Vagina (tissue), 2 donors: Measurements from ENCODE around the gene USH1G. TPM values are rescaled to one million over a fixed set of nuclear protein-coding genes. Genes with fewer than 3 reads are reported as not detected.

Experiments
- DNase-seq, 2 donors: peaks; one replicate each; pipeline ENCODE4 v3.0.0-alpha.2; 2017; ENCODE audit errors: extremely low spot score in 2 of 2
- H3K27ac ChIP-seq: fragments of 200-600 bp; sonication (generic); one replicate; pipeline ENCODE4 v1.5.1; 2019
- H3K27me3 ChIP-seq: fragments of 200-600 bp; sonication (generic); one replicate; pipeline ENCODE4 v1.5.1; 2019
- H3K36me3 ChIP-seq, 2 donors: fragments of 200-600 bp; sonication (generic); one replicate each; pipeline ENCODE4 v1.5.1; 2017 to 2019
- H3K4me1 ChIP-seq: fragments of 200-600 bp; sonication (generic); one replicate; pipeline ENCODE4 v1.5.1; 2019
- H3K4me3 ChIP-seq, 2 donors: fragments of 200-600 bp; sonication (generic); 1 replicate in 1 of 2; 2 replicates in 1 of 2; pipeline ENCODE4 v1.5.1; 2016 to 2019
- H3K9me3 ChIP-seq: fragments of 200-600 bp; sonication (generic); one replicate; pipeline ENCODE4 v1.5.1; 2019
- POLR2A ChIP-seq, 2 donors: fragments of 450-650 bp; IDR thresholded peaks; one replicate each; pipeline ENCODE4 v1.6.1; 2017; ENCODE audit warnings: antibody characterized with exemption in 2 of 2, mild to moderate bottlenecking in 2 of 2, moderate library complexity in 2 of 2
- POLR2AphosphoS5 ChIP-seq, 2 donors: sonication (generic); formaldehyde crosslinking; IDR thresholded peaks; one replicate each; pipeline ENCODE4 v1.9.0; 2017; ENCODE audit warnings: antibody characterized with exemption in 2 of 2, mild to moderate bottlenecking in 2 of 2, low read depth in 1 of 2; ENCODE audit not compliant: insufficient read depth in 1 of 2
- intact Hi-C: fragments of 100-400 bp; cut with DNase I; formaldehyde crosslinking; loops from one replicate; pipeline ENCODE4 v1.15.1; 2023
- total RNA-seq: library from RNA; depleted of rRNA; stranded (reverse); fragments of >200 nt; gene quantifications from one replicate; pipeline ENCODE4 v1.2.3, GENCODE V29; 2016
- TF ChIP-seq, protein P1 (sequence below), 3 experiments: fragments of 450-650 bp in 2 of 3; fragments of 200-600 bp in 1 of 3; sonication (generic) in 1 of 3; IDR thresholded peaks; one replicate each; pipeline ENCODE4 v1.5.1; 2017 to 2019; ENCODE audit warnings: antibody characterized with exemption in 3 of 3, mild to moderate bottlenecking in 2 of 3, moderate library complexity in 2 of 3

Gene USH1G
- total RNA-seq, 1 donor from 2014 or later = 0.49 TPM

DNA sequence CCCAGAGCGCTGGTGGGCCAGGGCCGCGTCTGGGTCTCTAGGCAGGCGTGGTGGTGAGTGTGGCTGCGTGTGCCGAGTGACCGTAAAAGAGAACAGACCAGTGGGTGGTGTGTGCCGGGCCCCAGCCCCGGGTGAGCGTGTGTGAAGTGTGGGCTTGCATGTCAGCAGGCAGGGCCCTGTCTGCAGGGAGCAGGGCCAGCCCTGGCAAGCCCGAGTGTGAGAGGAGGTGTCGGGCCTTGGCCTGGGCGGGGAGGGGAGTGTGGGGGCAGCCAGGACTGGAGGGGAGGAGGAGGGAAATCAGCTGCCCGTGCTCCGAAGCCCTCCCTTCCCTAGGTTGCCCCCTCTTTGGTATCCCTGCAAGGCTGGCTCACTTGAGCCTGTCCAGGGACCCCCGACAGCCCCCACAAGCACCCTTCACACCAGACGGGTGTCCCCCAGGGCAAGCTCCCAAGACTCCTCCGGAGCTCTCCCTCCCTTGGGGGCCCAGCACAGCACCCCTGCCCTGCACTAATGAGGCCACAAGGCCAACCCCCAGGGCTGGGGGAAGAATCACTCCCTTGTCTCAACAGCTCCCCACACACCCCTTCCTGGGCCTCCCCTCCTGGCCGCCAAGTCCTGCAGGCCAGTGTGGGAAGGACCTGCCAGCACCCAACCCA lies 1.9 kb downstream of the USH1G start:
- no peaks in the 10 kb centered on the region for H3K9me3 ChIP-seq
- intact Hi-C loops = no loop called here
- H3K4me3 ChIP-seq = no peak overlapping the region
- H3K27ac ChIP-seq = no peak overlapping the region
- peaks cover 6% of the 10 kb centered on the region for H3K27me3 ChIP-seq
- peaks cover 43% of the 10 kb centered on the region for H3K4me1 ChIP-seq
- no peak for DNase-seq
- TF ChIP-seq, protein P1, sequence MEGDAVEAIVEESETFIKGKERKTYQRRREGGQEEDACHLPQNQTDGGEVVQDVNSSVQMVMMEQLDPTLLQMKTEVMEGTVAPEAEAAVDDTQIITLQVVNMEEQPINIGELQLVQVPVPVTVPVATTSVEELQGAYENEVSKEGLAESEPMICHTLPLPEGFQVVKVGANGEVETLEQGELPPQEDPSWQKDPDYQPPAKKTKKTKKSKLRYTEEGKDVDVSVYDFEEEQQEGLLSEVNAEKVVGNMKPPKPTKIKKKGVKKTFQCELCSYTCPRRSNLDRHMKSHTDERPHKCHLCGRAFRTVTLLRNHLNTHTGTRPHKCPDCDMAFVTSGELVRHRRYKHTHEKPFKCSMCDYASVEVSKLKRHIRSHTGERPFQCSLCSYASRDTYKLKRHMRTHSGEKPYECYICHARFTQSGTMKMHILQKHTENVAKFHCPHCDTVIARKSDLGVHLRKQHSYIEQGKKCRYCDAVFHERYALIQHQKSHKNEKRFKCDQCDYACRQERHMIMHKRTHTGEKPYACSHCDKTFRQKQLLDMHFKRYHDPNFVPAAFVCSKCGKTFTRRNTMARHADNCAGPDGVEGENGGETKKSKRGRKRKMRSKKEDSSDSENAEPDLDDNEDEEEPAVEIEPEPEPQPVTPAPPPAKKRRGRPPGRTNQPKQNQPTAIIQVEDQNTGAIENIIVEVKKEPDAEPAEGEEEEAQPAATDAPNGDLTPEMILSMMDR (IDR thresholded peaks at IDR 0.05) = no peak
- no peak for TF ChIP-seq POLR2A (IDR thresholded peaks at IDR 0.05)
- no peak for TF ChIP-seq POLR2AphosphoS5 (IDR thresholded peaks at IDR 0.05; ENCODE audit: insufficient read depth in 1 of 2, low read depth in 1 of 2)
- H3K36me3 ChIP-seq = no peaks in the 10 kb centered on the region

DNA sequence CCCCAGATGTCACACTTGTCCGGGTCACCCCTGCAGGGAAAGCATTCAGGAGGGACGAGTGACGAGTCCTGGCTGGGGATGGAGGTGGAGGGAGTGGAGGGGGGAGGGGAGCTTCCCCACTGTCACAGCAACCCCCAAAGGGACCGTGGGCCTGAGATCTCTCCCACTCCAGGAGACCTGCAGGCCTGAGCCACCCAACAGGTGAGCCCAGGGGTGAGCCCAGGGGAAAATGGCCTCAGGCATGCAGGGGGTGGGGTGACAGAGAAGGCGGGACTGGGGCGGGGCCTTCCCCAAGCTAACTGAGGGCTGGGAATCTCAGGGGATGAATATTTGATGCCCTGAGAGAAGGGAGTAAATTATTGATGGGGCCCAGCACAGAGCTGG lies 2.4 kb downstream of the USH1G start:
- H3K27me3 ChIP-seq = peaks cover 6% of the 10 kb centered on the region
- H3K4me3 ChIP-seq = no peak overlapping the region
- no peaks in the 10 kb centered on the region for H3K9me3 ChIP-seq
- no peaks in the 10 kb centered on the region for H3K36me3 ChIP-seq
- intact Hi-C loops = no loop called here
- TF ChIP-seq POLR2A (IDR thresholded peaks at IDR 0.05) (no peak), POLR2AphosphoS5 (IDR thresholded peaks at IDR 0.05; ENCODE audit: insufficient read depth in 1 of 2, low read depth in 1 of 2) (no peak)
- TF ChIP-seq, protein P1 (IDR thresholded peaks at IDR 0.05) = no peak
- DNase-seq = no peak
- peaks cover 43% of the 10 kb centered on the region for H3K4me1 ChIP-seq
- no peak overlapping the region for H3K27ac ChIP-seq

DNA sequence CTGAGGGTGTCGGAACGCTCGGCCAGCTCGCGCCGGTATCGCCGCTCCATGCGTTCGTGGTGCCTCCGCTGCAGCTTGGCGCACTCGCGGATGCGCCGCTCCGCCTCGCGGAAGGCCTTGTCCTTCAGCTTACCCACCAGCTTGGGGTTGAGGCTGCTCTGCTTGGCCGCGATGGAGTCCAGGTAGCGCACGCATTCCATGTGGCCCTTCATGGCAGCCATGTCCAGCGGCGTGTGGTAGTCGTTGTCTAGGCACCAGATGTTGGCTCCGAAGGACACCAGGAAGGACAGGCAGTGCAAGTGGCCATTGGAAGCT lies 2.8 kb downstream of the USH1G start:
- H3K27me3 ChIP-seq = peaks cover 6% of the 10 kb centered on the region

DNA sequence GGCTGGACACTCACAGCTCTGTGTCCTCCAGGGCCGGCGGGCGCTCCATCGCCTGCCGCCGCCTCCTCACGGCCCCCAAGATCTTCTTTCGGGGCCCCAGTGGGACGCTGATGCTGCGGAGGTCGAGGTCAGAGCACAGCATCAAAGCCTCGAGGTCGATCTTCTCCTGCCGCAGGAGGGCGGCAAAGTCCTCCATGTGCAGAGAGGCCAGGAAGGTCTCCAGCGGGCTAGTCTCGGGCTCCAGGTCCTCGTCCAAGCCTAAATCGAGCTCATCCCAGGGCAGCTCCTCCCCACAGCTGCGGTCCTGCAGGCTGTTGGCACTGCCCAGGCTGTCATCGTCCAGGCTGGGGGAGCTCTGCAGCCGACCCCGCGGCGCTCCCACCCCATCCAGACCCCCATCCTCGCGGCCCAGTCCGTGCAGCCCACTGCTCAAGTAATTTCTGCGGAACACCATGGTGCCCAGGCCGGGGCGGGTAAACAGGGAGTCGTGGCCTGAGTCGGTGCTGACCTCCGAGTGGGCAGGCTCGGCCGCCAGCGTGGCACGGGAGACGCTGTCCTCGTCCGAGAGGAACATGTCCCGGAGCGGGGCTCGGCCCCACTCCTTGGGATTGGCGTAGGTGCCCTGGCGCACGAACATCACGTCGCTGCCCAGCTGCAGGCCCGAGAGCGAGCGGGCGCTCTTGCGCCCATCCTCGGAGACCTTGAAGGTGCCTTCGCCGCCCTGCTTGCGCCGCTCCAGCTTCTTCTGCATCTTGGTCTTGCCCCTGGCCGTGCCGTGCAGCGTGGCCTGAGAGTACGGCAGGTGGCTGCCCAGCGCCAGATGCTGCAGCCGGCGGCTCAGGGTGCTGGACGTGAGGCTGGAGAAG lies 3.4 kb downstream of the USH1G start:
- Histone ChIP-seq H3K4me1 (peaks cover 41% of the 10 kb centered on the region), H3K9me3 (no peaks in the 10 kb centered on the region), H3K27me3 (peaks cover 6% of the 10 kb centered on the region), H3K36me3 (no peaks in the 10 kb centered on the region), H3K27ac (no peak overlapping the region), H3K4me3 (no peak overlapping the region)
- intact Hi-C loops = no loop called here
- DNase-seq = no peak
- TF ChIP-seq, protein P1 (IDR thresholded peaks at IDR 0.05) = no peak
- TF ChIP-seq POLR2A (IDR thresholded peaks at IDR 0.05) (no peak), POLR2AphosphoS5 (IDR thresholded peaks at IDR 0.05; ENCODE audit: insufficient read depth in 1 of 2, low read depth in 1 of 2) (no peak)

More for the DNA sequence above, 2.8 kb downstream of the USH1G start:
- DNase-seq = no peak
- Histone ChIP-seq H3K27ac (no peak overlapping the region), H3K4me3 (no peak overlapping the region), H3K4me1 (peaks cover 43% of the 10 kb centered on the region), H3K9me3 (no peaks in the 10 kb centered on the region), H3K36me3 (no peaks in the 10 kb centered on the region)
- intact Hi-C loops = no loop called here
- TF ChIP-seq POLR2A (IDR thresholded peaks at IDR 0.05) = no peak
- no peak for TF ChIP-seq POLR2AphosphoS5 (IDR thresholded peaks at IDR 0.05; ENCODE audit: insufficient read depth in 1 of 2, low read depth in 1 of 2)
- TF ChIP-seq, protein P1 (IDR thresholded peaks at IDR 0.05) = no peak

DNA sequence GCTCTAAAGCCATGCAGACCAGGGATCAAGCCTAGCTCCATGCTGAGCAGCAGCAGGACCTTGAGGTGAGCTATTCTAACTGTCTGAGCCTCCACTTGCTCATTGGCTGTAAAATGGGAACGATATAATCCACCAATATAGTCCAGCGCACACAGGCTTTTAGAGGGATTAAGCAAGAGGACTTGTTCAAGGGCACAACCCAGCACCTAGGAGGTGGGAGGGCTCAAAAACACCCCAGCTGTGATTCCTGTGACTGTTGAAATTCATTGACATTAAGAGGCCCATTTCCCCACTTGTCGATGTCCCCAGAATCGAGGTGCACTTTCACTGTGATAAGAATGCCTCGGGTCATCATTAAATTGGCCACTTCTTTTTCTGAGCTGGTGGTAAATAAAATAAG lies 4.1 kb downstream of the USH1G start:
- TF ChIP-seq POLR2A (IDR thresholded peaks at IDR 0.05) (no peak), POLR2AphosphoS5 (IDR thresholded peaks at IDR 0.05; ENCODE audit: insufficient read depth in 1 of 2, low read depth in 1 of 2) (no peak)
- TF ChIP-seq, protein P1 (IDR thresholded peaks at IDR 0.05) = no peak
- intact Hi-C loops = no loop called here
- Histone ChIP-seq H3K36me3 (no peaks in the 10 kb centered on the region), H3K4me1 (peaks cover 33% of the 10 kb centered on the region), H3K9me3 (no peaks in the 10 kb centered on the region), H3K4me3 (no peak overlapping the region), H3K27ac (no peak overlapping the region), H3K27me3 (peaks cover 4% of the 10 kb centered on the region)
- DNase-seq = no peak
